HL-60 (cell line): ENCODE results near the gene RPN2.

Experiments used
- DNase-seq, 2 experiments: peaks; one replicate each; pipeline ENCODE4 v3.0.0-alpha.2; 2010 to 2020; ENCODE audit warnings: low read depth in 1 of 2, low spot score in 1 of 2
- H3K27ac ChIP-seq: fragments of 250-450 bp; sonication (Bioruptor Pico); replicated peaks from 2 replicates; pipeline ENCODE4 v1.5.1; 2020; ENCODE audit warnings: mild to moderate bottlenecking, moderate library complexity
- H3K27me3 ChIP-seq: fragments of 250-450 bp; sonication (Bioruptor Pico); 2 replicates; pipeline ENCODE4 v1.5.1; 2021; ENCODE audit warnings: mild to moderate bottlenecking, moderate library complexity; ENCODE audit not compliant: insufficient read depth, poor library complexity, severe bottlenecking
- H3K4me3 ChIP-seq: replicated peaks from 2 replicates; pipeline ENCODE4 v1.5.1; 2011; ENCODE audit warnings: mild to moderate bottlenecking, control low read depth, low read length; ENCODE audit not compliant: insufficient read depth
- GABPA ChIP-seq: IDR thresholded peaks from 2 replicates; pipeline ENCODE4 v1.6.1; 2012; ENCODE audit warnings: low read depth
- POLR2AphosphoS5 ChIP-seq: IDR thresholded peaks from 2 replicates; pipeline ENCODE4 v1.6.1; 2012; ENCODE audit warnings: low read depth
- REST ChIP-seq: IDR thresholded peaks from 2 replicates; pipeline ENCODE4 v1.6.1; 2012; ENCODE audit warnings: low read depth; ENCODE audit not compliant: insufficient replicate concordance
- SPI1 ChIP-seq: IDR thresholded peaks from 2 replicates; pipeline ENCODE4 v1.6.1; 2012; ENCODE audit warnings: low read depth, mild to moderate bottlenecking, borderline replicate concordance
- TF ChIP-seq, protein P1 (sequence below): IDR thresholded peaks from one replicate; pipeline ENCODE4 v1.5.1; 2011; ENCODE audit warnings: low read length, control low read depth, inconsistent platforms; ENCODE audit not compliant: insufficient read depth

The RPN2 gene

GRCh38 chr20:37246736-37247135 lies 67.6 kb downstream of the RPN2 start:
- H3K4me3 ChIP-seq: no peak overlapping the region
- TF ChIP-seq, protein P1, sequence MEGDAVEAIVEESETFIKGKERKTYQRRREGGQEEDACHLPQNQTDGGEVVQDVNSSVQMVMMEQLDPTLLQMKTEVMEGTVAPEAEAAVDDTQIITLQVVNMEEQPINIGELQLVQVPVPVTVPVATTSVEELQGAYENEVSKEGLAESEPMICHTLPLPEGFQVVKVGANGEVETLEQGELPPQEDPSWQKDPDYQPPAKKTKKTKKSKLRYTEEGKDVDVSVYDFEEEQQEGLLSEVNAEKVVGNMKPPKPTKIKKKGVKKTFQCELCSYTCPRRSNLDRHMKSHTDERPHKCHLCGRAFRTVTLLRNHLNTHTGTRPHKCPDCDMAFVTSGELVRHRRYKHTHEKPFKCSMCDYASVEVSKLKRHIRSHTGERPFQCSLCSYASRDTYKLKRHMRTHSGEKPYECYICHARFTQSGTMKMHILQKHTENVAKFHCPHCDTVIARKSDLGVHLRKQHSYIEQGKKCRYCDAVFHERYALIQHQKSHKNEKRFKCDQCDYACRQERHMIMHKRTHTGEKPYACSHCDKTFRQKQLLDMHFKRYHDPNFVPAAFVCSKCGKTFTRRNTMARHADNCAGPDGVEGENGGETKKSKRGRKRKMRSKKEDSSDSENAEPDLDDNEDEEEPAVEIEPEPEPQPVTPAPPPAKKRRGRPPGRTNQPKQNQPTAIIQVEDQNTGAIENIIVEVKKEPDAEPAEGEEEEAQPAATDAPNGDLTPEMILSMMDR: no peak
- TF ChIP-seq SPI1 (no peak), REST (no peak), POLR2AphosphoS5 (no peak), GABPA (no peak)
- no peak for DNase-seq

DNA sequence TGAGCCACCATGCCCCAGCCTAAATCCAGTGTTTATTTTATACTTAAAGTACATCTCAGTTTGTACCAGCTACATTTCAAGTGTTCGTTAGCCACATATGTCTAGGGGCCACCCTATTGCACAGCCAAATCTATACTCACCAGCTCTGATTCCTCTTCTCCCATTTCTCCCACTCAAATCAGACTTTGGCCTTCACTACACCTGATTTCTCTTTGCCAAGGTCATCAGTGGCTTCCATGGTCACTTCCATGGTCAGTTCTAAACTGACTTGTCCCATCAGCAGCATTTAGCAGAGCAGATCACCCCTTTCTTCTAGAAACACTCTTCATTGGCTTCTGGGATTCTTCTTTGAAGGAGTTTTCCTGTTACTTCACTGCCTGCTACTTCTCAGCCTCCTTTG lies 68.4 kb downstream of the RPN2 start:
- no peak overlapping the region for H3K27ac ChIP-seq
- DNase-seq: no peak
- TF ChIP-seq REST (no peak), POLR2AphosphoS5 (no peak), SPI1 (no peak), GABPA (no peak)
- TF ChIP-seq, protein P1: no peak

More at GRCh38 chr20:37246736-37247135, 67.6 kb downstream of the RPN2 start:
- no peaks in the 10 kb centered on the region for H3K27me3 ChIP-seq
- no peak overlapping the region for H3K27ac ChIP-seq

GRCh38 chr20:37249304-37249703 lies 70.2 kb downstream of the RPN2 start:
- DNase-seq: no peak
- no peaks in the 10 kb centered on the region for H3K27me3 ChIP-seq
- no peak overlapping the region for H3K4me3 ChIP-seq
- TF ChIP-seq, protein P1: no peak
- no peak for TF ChIP-seq REST
- no peak for TF ChIP-seq GABPA
- TF ChIP-seq POLR2AphosphoS5: no peak
- TF ChIP-seq SPI1: no peak; the same call in 1 of the 2 replicates
- no peak overlapping the region for H3K27ac ChIP-seq

More for the DNA sequence above, 68.4 kb downstream of the RPN2 start:
- Histone ChIP-seq H3K27me3 (no peaks in the 10 kb centered on the region), H3K4me3 (no peak overlapping the region)
